ENCODE measurements around the gene CFAP97. TPM values are rescaled to one million over a fixed set of nuclear protein-coding genes. Genes with fewer than 3 reads are reported as not detected.

CFAP97 gene
- polyA plus RNA-seq, 1 donor from 2014 or later: 29.8 TPM

GRCh38 chr4:185238750-185239149 lies 35.0 kb upstream of the CFAP97 start:
- TF ChIP-seq, protein P1, sequence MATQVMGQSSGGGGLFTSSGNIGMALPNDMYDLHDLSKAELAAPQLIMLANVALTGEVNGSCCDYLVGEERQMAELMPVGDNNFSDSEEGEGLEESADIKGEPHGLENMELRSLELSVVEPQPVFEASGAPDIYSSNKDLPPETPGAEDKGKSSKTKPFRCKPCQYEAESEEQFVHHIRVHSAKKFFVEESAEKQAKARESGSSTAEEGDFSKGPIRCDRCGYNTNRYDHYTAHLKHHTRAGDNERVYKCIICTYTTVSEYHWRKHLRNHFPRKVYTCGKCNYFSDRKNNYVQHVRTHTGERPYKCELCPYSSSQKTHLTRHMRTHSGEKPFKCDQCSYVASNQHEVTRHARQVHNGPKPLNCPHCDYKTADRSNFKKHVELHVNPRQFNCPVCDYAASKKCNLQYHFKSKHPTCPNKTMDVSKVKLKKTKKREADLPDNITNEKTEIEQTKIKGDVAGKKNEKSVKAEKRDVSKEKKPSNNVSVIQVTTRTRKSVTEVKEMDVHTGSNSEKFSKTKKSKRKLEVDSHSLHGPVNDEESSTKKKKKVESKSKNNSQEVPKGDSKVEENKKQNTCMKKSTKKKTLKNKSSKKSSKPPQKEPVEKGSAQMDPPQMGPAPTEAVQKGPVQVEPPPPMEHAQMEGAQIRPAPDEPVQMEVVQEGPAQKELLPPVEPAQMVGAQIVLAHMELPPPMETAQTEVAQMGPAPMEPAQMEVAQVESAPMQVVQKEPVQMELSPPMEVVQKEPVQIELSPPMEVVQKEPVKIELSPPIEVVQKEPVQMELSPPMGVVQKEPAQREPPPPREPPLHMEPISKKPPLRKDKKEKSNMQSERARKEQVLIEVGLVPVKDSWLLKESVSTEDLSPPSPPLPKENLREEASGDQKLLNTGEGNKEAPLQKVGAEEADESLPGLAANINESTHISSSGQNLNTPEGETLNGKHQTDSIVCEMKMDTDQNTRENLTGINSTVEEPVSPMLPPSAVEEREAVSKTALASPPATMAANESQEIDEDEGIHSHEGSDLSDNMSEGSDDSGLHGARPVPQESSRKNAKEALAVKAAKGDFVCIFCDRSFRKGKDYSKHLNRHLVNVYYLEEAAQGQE (IDR thresholded peaks at IDR 0.05; ENCODE audit: borderline replicate concordance): no peak
- TF ChIP-seq EZH2 (IDR thresholded peaks at IDR 0.05; ENCODE audit: borderline replicate concordance, insufficient read depth, low read length, poor library complexity, severe bottlenecking) (no peak), RAD21 (conservative IDR thresholded peaks at IDR 0.05) (no peak), CTCF (IDR thresholded peaks at IDR 0.05; ENCODE audit: poor library complexity, severe bottlenecking) (no peak), SMC3 (conservative IDR thresholded peaks at IDR 0.05; ENCODE audit: poor library complexity) (no peak), MXI1 (conservative IDR thresholded peaks at IDR 0.05; ENCODE audit: poor library complexity, severe bottlenecking) (no peak), EP300 (conservative IDR thresholded peaks at IDR 0.05; ENCODE audit: poor library complexity, severe bottlenecking) (no peak), POLR2AphosphoS5 (IDR thresholded peaks at IDR 0.05) (no peak), TAF1 (IDR thresholded peaks at IDR 0.05; ENCODE audit: low read depth) (no peak)
- Histone ChIP-seq H3K4me2 (ENCODE audit: low read length) (no peak overlapping the region), H3K27me3 (ENCODE audit: insufficient read depth, low read depth, low read length) (no peaks in the 10 kb centered on the region), H3K36me3 (ENCODE audit: insufficient read depth, low read length) (no peaks in the 10 kb centered on the region), H3K9ac (ENCODE audit: low read length) (no peak overlapping the region), H3K4me3 (ENCODE audit: low read length) (no peak overlapping the region), H3K9me2 (ENCODE audit: insufficient read depth, low read length) (no peaks in the 10 kb centered on the region), H3K79me2 (replicated peaks; ENCODE audit: insufficient read depth, low read length) (no peaks in the 10 kb centered on the region), H3K27ac (ENCODE audit: low read length) (no peak overlapping the region), H3F3A (ENCODE audit: insufficient read depth, low read length, poor library complexity, severe bottlenecking) (no peaks in the 10 kb centered on the region), H2AFZ (ENCODE audit: low read depth, low read length) (no peak overlapping the region), H3K9me3 (ENCODE audit: low read length) (no peaks in the 10 kb centered on the region), H4K20me1 (ENCODE audit: insufficient read depth) (no peaks in the 10 kb centered on the region)

GRCh38 chr4:185238215-185238681 lies 34.4 kb upstream of the CFAP97 start:
- H2AFZ ChIP-seq (ENCODE audit: low read depth, low read length): no peak overlapping the region
- no peaks in the 10 kb centered on the region for H3K79me2 ChIP-seq (replicated peaks; ENCODE audit: insufficient read depth, low read length)
- TF ChIP-seq SMC3 (conservative IDR thresholded peaks at IDR 0.05; ENCODE audit: poor library complexity) (no peak), TAF1 (IDR thresholded peaks at IDR 0.05; ENCODE audit: low read depth) (no peak), MXI1 (conservative IDR thresholded peaks at IDR 0.05; ENCODE audit: poor library complexity, severe bottlenecking) (no peak), POLR2AphosphoS5 (IDR thresholded peaks at IDR 0.05) (no peak), CTCF (IDR thresholded peaks at IDR 0.05; ENCODE audit: poor library complexity, severe bottlenecking) (no peak), EP300 (conservative IDR thresholded peaks at IDR 0.05; ENCODE audit: poor library complexity, severe bottlenecking) (no peak), RAD21 (conservative IDR thresholded peaks at IDR 0.05) (no peak), EZH2 (IDR thresholded peaks at IDR 0.05; ENCODE audit: borderline replicate concordance, insufficient read depth, low read length, poor library complexity, severe bottlenecking) (no peak)
- TF ChIP-seq, protein P1 (IDR thresholded peaks at IDR 0.05; ENCODE audit: borderline replicate concordance): no peak

More at GRCh38 chr4:185238215-185238681, 34.4 kb upstream of the CFAP97 start:
- Histone ChIP-seq H3K4me2 (ENCODE audit: low read length) (no peak overlapping the region), H3F3A (ENCODE audit: insufficient read depth, low read length, poor library complexity, severe bottlenecking) (no peaks in the 10 kb centered on the region), H3K9me2 (ENCODE audit: insufficient read depth, low read length) (no peaks in the 10 kb centered on the region), H3K36me3 (ENCODE audit: insufficient read depth, low read length) (no peaks in the 10 kb centered on the region), H3K9me3 (ENCODE audit: low read length) (no peaks in the 10 kb centered on the region), H3K27ac (ENCODE audit: low read length) (no peak overlapping the region), H3K27me3 (ENCODE audit: insufficient read depth, low read depth, low read length) (no peaks in the 10 kb centered on the region), H3K4me3 (ENCODE audit: low read length) (no peak overlapping the region), H4K20me1 (ENCODE audit: insufficient read depth) (no peaks in the 10 kb centered on the region), H3K9ac (ENCODE audit: low read length) (no peak overlapping the region)
